GM10248 (cell line): ENCODE measurements around the gene C12orf57.

ENCODE experiments used
- CTCF ChIA-PET: fragments of 300-600 bp; sonication (Branson Sonifier 250); formaldehyde crosslinking; extraction: SDS; loops from one replicate; lab custom pipeline; 2021; ENCODE audit warnings: antibody characterized with exemption; lab: Yijun Ruan, JAX
- POLR2A ChIA-PET: fragments of 350-650 bp; sonication (Branson Sonifier 250); formaldehyde crosslinking; extraction: SDS; loops from one replicate; lab custom pipeline; 2020; ENCODE audit warnings: antibody characterized with exemption; lab: Yijun Ruan, JAX
- DNase-seq: peaks from one replicate; pipeline ENCODE4 v3.0.0; 2012; ENCODE audit errors: extremely low spot score
- CTCF ChIP-seq: IDR thresholded peaks from 2 replicates; pipeline ENCODE4 v1.5.1; 2012; ENCODE audit warnings: mild to moderate bottlenecking, low read depth; ENCODE audit errors: extremely low read depth, missing control alignments, control extremely low read depth

C12orf57 gene

GRCh38 chr12:6936194-6936635 lies 7.6 kb upstream of the C12orf57 start:
- POLR2A ChIA-PET, result interaction anchor here (1.0 to 1.1 kb wide), 2 partner anchors 11 to 84 kb away, joined by 3 to 4 read pairs; partner anchors contain the start of gene USP5
- no peak for DNase-seq
- no peak for TF ChIP-seq CTCF
- CTCF ChIA-PET, result interaction anchor here (1.0 to 22.9 kb wide), 6 partner anchors 11 to 67 kb away, joined by 3 to 530 read pairs (median 35); partner anchors contain the start of genes C12orf57, PTPN6 and RNU7-1

- DNase-seq, result peak; percentile 65
- ChIA-PET POLR2A (interaction anchor here (1.0 to 1.4 kb wide), 3 partner anchors 10 to 84 kb away, joined by 3 to 4 read pairs (median 3); partner anchors contain the start of gene USP5), CTCF (interaction anchor here (0.8 to 22.9 kb wide), 14 partner anchors 8 to 176 kb away, joined by 3 to 530 read pairs (median 8); partner anchors contain the start of genes ATN1, C12orf57, C1RL and PTPN6)
- no peak for TF ChIP-seq CTCF
Measured at GRCh38 chr12:6936636-6937480, 7.0 kb upstream of the C12orf57 start.

- CTCF ChIA-PET, result interaction anchor here (0.6 to 22.9 kb wide), 25 partner anchors 9 to 184 kb away, joined by 3 to 530 read pairs (median 5); partner anchors contain the start of genes ATN1, C12orf57, C1RL and CDCA3
- TF ChIP-seq CTCF, result peak; percentile 98
- DNase-seq, result peak; percentile 87
- POLR2A ChIA-PET, result interaction anchor here (1.0 to 1.4 kb wide), 4 partner anchors 8 to 21 kb away, joined by 3 to 6 read pairs (median 4); no protein-coding TSS in a partner anchor
Measured at GRCh38 chr12:6937481-6938352, 6.1 kb upstream of the C12orf57 start.

- no peak for TF ChIP-seq CTCF
Measured at GRCh38 chr12:6938353-6939190, 5.2 kb upstream of the C12orf57 start.

GRCh38 chr12:6939191-6939540 lies 4.7 kb upstream of the C12orf57 start:
- DNase-seq, result no peak
- CTCF ChIA-PET, result interaction anchor here (0.8 to 22.9 kb wide), 13 partner anchors 8 to 70 kb away, joined by 3 to 530 read pairs (median 12); partner anchors contain the start of genes ATN1, C12orf57, PTPN6 and RNU7-1
- POLR2A ChIA-PET, result interaction anchor here (1.2 kb wide), 1 partner anchor 22 kb away, joined by 3 read pairs; no protein-coding TSS in a partner anchor
- no peak for TF ChIP-seq CTCF

More at GRCh38 chr12:6938353-6939190, 5.2 kb upstream of the C12orf57 start:
- ChIA-PET CTCF (interaction anchor here (0.7 to 22.9 kb wide), 18 partner anchors 9 to 185 kb away, joined by 3 to 530 read pairs (median 8); partner anchors contain the start of genes ATN1, C12orf57, C1RL and MLF2), POLR2A (interaction anchor here (1.0 to 1.4 kb wide), 4 partner anchors 8 to 20 kb away, joined by 3 to 6 read pairs (median 4); no protein-coding TSS in a partner anchor)
- DNase-seq, result no peak
